Body of pancreas (tissue), 4 donors: ENCODE results near the gene KCNA10.

Source experiments
- CTCF ChIP-seq, 7 experiments: fragments of 450-650 bp in 4 of 7; fragments of 200-600 bp in 3 of 7; sonication (generic) in 3 of 7; IDR thresholded peaks; one replicate each; pipeline ENCODE4 v1.5.1; 2016 to 2019; ENCODE audit warnings: antibody characterized with exemption in 7 of 7
- POLR2A ChIP-seq, 3 donors: fragments of 450-650 bp; IDR thresholded peaks; one replicate each; pipeline ENCODE4 v1.6.1; 2016; ENCODE audit warnings: antibody characterized with exemption in 3 of 3, mild to moderate bottlenecking in 2 of 3

GRCh38 chr1:110502402-110503151, 16.4 kb downstream of the KCNA10 start:
- TF ChIP-seq CTCF (IDR thresholded peaks at IDR 0.05) (no peak), POLR2A (IDR thresholded peaks at IDR 0.05) (no peak)
